Astrocyte (in vitro differentiated cells and primary cell): ENCODE measurements around the gene SLC45A1. TPM values are rescaled to one million over a fixed set of nuclear protein-coding genes. Genes with fewer than 3 reads are reported as not detected.

Experiments
- DNase-seq: peaks from one replicate; pipeline ENCODE4 v3.0.0-alpha.2; 2010; ENCODE audit warnings: low read depth
- FAIRE-seq: peaks from 2 replicates; lab custom pipeline; 2011; peaks lifted over from hg19 to GRCh38; lab: Jason Lieb, UNC
- H2AFZ ChIP-seq: 2 replicates; pipeline ENCODE4 v1.6.0; 2012; ENCODE audit warnings: low read depth, low read length, inconsistent platforms
- H3K27ac ChIP-seq: 2 replicates; pipeline ENCODE4 v1.5.1; 2011; ENCODE audit warnings: low read depth, low read length, inconsistent platforms
- H3K27me3 ChIP-seq: 2 replicates; pipeline ENCODE4 v1.6.0; 2011; ENCODE audit warnings: low read length, inconsistent platforms; ENCODE audit not compliant: insufficient read depth
- H3K36me3 ChIP-seq: 2 replicates; pipeline ENCODE4 v1.5.1; 2011; ENCODE audit warnings: low read length, inconsistent platforms; ENCODE audit not compliant: insufficient read depth
- H3K4me1 ChIP-seq: 2 replicates; pipeline ENCODE4 v1.5.1; 2011; ENCODE audit warnings: low read length, inconsistent platforms; ENCODE audit not compliant: insufficient read depth
- H3K4me2 ChIP-seq: 2 replicates; pipeline ENCODE4 v1.6.0; 2012; ENCODE audit warnings: low read length, inconsistent platforms
- H3K4me3 ChIP-seq: 2 replicates; pipeline ENCODE4 v1.5.1; 2011; ENCODE audit warnings: low read depth, mild to moderate bottlenecking, low read length, inconsistent platforms; ENCODE audit not compliant: insufficient read depth
- H3K79me2 ChIP-seq: 2 replicates; pipeline ENCODE4 v1.6.0; 2012; ENCODE audit warnings: mild to moderate bottlenecking, low read length, inconsistent platforms; ENCODE audit not compliant: insufficient read depth
- H3K9ac ChIP-seq: 2 replicates; pipeline ENCODE4 v1.6.0; 2012; ENCODE audit warnings: mild to moderate bottlenecking, low read length, inconsistent platforms
- H3K9me3 ChIP-seq: 2 replicates; pipeline ENCODE4 v1.5.1; 2012; ENCODE audit warnings: low read depth, mild to moderate bottlenecking, low read length, inconsistent platforms; ENCODE audit not compliant: insufficient read depth
- H4K20me1 ChIP-seq: 2 replicates; pipeline ENCODE4 v1.6.0; 2012; ENCODE audit warnings: low read length, inconsistent platforms; ENCODE audit not compliant: insufficient read depth
- H3K27ac Mint-ChIP-seq: one replicate; pipeline ENCODE4 v1.8.0; 2021; ENCODE audit warnings: mild to moderate bottlenecking, mixed read lengths; ENCODE audit not compliant: unreplicated experiment
- H3K27me3 Mint-ChIP-seq: one replicate; pipeline ENCODE4 v1.8.0; 2021; ENCODE audit warnings: low read depth, mixed read lengths; ENCODE audit not compliant: unreplicated experiment
- H3K36me3 Mint-ChIP-seq: one replicate; pipeline ENCODE4 v1.8.0; 2021; ENCODE audit warnings: low read depth, mixed read lengths; ENCODE audit not compliant: unreplicated experiment
- H3K4me1 Mint-ChIP-seq: one replicate; pipeline ENCODE4 v1.8.0; 2021; ENCODE audit warnings: low read depth, mixed read lengths; ENCODE audit not compliant: unreplicated experiment
- H3K4me3 Mint-ChIP-seq: one replicate; pipeline ENCODE4 v1.8.0; 2021; ENCODE audit warnings: mild to moderate bottlenecking, moderate library complexity, mixed read lengths; ENCODE audit not compliant: unreplicated experiment
- H3K9me3 Mint-ChIP-seq: one replicate; pipeline ENCODE4 v1.8.0; 2021; ENCODE audit warnings: mild to moderate bottlenecking, mixed read lengths; ENCODE audit not compliant: unreplicated experiment
- EZH2 ChIP-seq: IDR thresholded peaks from 2 replicates; pipeline ENCODE4 v1.6.1; 2012; ENCODE audit warnings: mild to moderate bottlenecking, low read length, inconsistent platforms; ENCODE audit not compliant: insufficient read depth
- total RNA-seq: library from RNA; stranded (reverse); gene quantifications from 2 replicates; pipeline ENCODE4 v1.2.1, GENCODE V29; 2021
- TF ChIP-seq, protein P1 (sequence below): IDR thresholded peaks from 2 replicates; pipeline ENCODE4 v1.5.1; 2011; ENCODE audit warnings: low read depth, mild to moderate bottlenecking, inconsistent platforms, low read length, moderate library complexity; ENCODE audit not compliant: insufficient read depth

The SLC45A1 gene
- total RNA-seq, 1 donor from 2014 or later: 0.95 TPM

DNA sequence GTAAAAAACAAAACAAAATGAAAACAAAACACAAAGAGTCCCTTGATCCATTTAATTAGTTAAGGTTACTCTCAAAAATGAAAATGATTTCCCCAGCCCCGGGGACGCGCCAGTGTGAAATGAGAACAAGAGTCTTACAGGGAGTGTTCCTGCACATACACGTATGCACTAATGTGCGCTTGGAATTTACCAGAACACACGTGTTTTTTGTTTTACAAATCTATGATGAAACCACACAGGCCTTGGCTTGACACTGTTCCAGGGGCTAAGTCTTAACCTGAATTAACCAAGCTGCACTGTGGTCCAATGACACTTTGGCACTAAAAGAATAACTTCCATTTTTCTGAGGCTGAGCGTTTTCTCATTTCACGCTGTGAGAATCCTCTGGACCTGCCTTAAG lies 63.7 kb downstream of the SLC45A1 start:
- H4K20me1 ChIP-seq: peaks cover 78% of the 10 kb centered on the region
- H3K27ac Mint-ChIP-seq: no peak overlapping the region

GRCh38 chr1:8382051-8382505 lies 64.2 kb downstream of the SLC45A1 start:
- Mint-ChIP-seq H3K4me3 (no peak overlapping the region), H3K9me3 (no peaks in the 10 kb centered on the region), H3K36me3 (peaks cover 4% of the 10 kb centered on the region), H3K4me1 (peaks cover 48% of the 10 kb centered on the region), H3K27ac (no peak overlapping the region), H3K27me3 (no peaks in the 10 kb centered on the region)
- H3K4me1 ChIP-seq: peaks cover 17% of the 10 kb centered on the region
- H2AFZ ChIP-seq: no peak overlapping the region
- H4K20me1 ChIP-seq: peaks cover 76% of the 10 kb centered on the region
- H3K79me2 ChIP-seq: peaks cover 90% of the 10 kb centered on the region
- no peak overlapping the region for H3K4me3 ChIP-seq
- H3K9ac ChIP-seq: no peak overlapping the region
- FAIRE-seq: no peak
- DNase-seq: peak; percentile 53
- no peak overlapping the region for H3K27ac ChIP-seq
- H3K36me3 ChIP-seq: no peaks in the 10 kb centered on the region
- H3K4me2 ChIP-seq: peak overlapping the region; percentile 38
- H3K27me3 ChIP-seq: no peaks in the 10 kb centered on the region
- TF ChIP-seq, protein P1, sequence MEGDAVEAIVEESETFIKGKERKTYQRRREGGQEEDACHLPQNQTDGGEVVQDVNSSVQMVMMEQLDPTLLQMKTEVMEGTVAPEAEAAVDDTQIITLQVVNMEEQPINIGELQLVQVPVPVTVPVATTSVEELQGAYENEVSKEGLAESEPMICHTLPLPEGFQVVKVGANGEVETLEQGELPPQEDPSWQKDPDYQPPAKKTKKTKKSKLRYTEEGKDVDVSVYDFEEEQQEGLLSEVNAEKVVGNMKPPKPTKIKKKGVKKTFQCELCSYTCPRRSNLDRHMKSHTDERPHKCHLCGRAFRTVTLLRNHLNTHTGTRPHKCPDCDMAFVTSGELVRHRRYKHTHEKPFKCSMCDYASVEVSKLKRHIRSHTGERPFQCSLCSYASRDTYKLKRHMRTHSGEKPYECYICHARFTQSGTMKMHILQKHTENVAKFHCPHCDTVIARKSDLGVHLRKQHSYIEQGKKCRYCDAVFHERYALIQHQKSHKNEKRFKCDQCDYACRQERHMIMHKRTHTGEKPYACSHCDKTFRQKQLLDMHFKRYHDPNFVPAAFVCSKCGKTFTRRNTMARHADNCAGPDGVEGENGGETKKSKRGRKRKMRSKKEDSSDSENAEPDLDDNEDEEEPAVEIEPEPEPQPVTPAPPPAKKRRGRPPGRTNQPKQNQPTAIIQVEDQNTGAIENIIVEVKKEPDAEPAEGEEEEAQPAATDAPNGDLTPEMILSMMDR: no peak
- no peak for TF ChIP-seq EZH2
- H3K9me3 ChIP-seq: no peaks in the 10 kb centered on the region

More for the DNA sequence above, 63.7 kb downstream of the SLC45A1 start:
- no peak overlapping the region for H3K4me3 Mint-ChIP-seq
- Histone ChIP-seq H3K79me2 (peaks cover 88% of the 10 kb centered on the region), H3K4me2 (peak overlapping the region; percentile 38), H3K4me1 (peaks cover 17% of the 10 kb centered on the region), H3K36me3 (no peaks in the 10 kb centered on the region), H3K27ac (no peak overlapping the region), H3K4me3 (no peak overlapping the region), H3K27me3 (no peaks in the 10 kb centered on the region), H2AFZ (no peak overlapping the region), H3K9ac (no peak overlapping the region), H3K9me3 (no peaks in the 10 kb centered on the region)
- FAIRE-seq (no peak), DNase-seq (no peak)
- no peak for TF ChIP-seq EZH2
- TF ChIP-seq, protein P1: no peak
- H3K4me1 Mint-ChIP-seq: peaks cover 48% of the 10 kb centered on the region
- H3K36me3 Mint-ChIP-seq: peaks cover 4% of the 10 kb centered on the region
- H3K9me3 Mint-ChIP-seq: no peaks in the 10 kb centered on the region
- no peaks in the 10 kb centered on the region for H3K27me3 Mint-ChIP-seq
